LNCaP clone FGC (cell line): ENCODE data around the gene ABCA2.

Source experiments
- DNase-seq: peaks from one replicate; pipeline ENCODE4 v3.0.0-alpha.2; 2011; ENCODE audit warnings: low read depth
- H3K4me3 ChIP-seq: 2 replicates; pipeline ENCODE4 v1.5.1; 2011; ENCODE audit warnings: mild to moderate bottlenecking, low read depth, low read length, control low read depth
- CTCF ChIP-seq: IDR thresholded peaks from 2 replicates; pipeline ENCODE4 v1.5.1; 2012; ENCODE audit warnings: mild to moderate bottlenecking; ENCODE audit not compliant: control insufficient read depth, insufficient read depth; ENCODE audit errors: extremely low read depth

The ABCA2 gene

GRCh38 chr9:136962701-136963248 lies 65.3 kb downstream of the ABCA2 start:
- H3K4me3 ChIP-seq = no peak overlapping the region
- no peak for DNase-seq
- TF ChIP-seq CTCF = no peak

GRCh38 chr9:136962163-136962562 lies 65.9 kb downstream of the ABCA2 start:
- no peak overlapping the region for H3K4me3 ChIP-seq
- DNase-seq = no peak
- no peak for TF ChIP-seq CTCF

- no peak overlapping the region for H3K4me3 ChIP-seq
- DNase-seq = no peak
- TF ChIP-seq CTCF = no peak
Measured at GRCh38 chr9:136961279-136962065, 66.6 kb downstream of the ABCA2 start.

GRCh38 chr9:136960938-136961275 lies 67.1 kb downstream of the ABCA2 start:
- no peak overlapping the region for H3K4me3 ChIP-seq
- no peak for DNase-seq
- TF ChIP-seq CTCF = no peak

GRCh38 chr9:136960212-136960937 lies 67.7 kb downstream of the ABCA2 start:
- no peak for DNase-seq
- no peak overlapping the region for H3K4me3 ChIP-seq
- no peak for TF ChIP-seq CTCF

- H3K4me3 ChIP-seq = no peak overlapping the region
- DNase-seq = no peak
- TF ChIP-seq CTCF = no peak
Measured at GRCh38 chr9:136958898-136959850, 68.9 kb downstream of the ABCA2 start.
